Measurements from ENCODE around the gene CMTM5.
A peak's percentile ranks its signal among the peaks of the same experiment; 100 is the strongest.

Gene CMTM5

GRCh38 chr14:23376482-23377197 is at the start of gene CMTM5:
TSS of gene CMTM5 (plus strand) at chr14:23377046. CDS start at chr14:23377252, 206 bp downstream.
- DNase-seq = no peak

- peak; percentile 74 for DNase-seq
These were observed 48.7 kb upstream of the CMTM5 start for GRCh38 chr14:23327947-23328744.

- no peak for DNase-seq
These were observed 41.2 kb upstream of the CMTM5 start for GRCh38 chr14:23335623-23336022.

- DNase-seq = no peak
These were observed 37.2 kb upstream of the CMTM5 start for GRCh38 chr14:23339506-23340268.

GRCh38 chr14:23344481-23344880 is 32.4 kb upstream of the CMTM5 start:
- no peak for DNase-seq

- no peak for DNase-seq
These were observed 30.7 kb upstream of the CMTM5 start for GRCh38 chr14:23345987-23346692.

- no peak for DNase-seq
These were observed 30.0 kb upstream of the CMTM5 start for GRCh38 chr14:23346693-23347405.

GRCh38 chr14:23347406-23348296 is 29.2 kb upstream of the CMTM5 start:
- DNase-seq = no peak

- no peak for DNase-seq
These were observed 28.6 kb upstream of the CMTM5 start for GRCh38 chr14:23348297-23348655.

GRCh38 chr14:23349156-23349845 is 27.5 kb upstream of the CMTM5 start:
- no peak for DNase-seq

GRCh38 chr14:23351681-23352505 is 25.0 kb upstream of the CMTM5 start:
- DNase-seq = no peak

- DNase-seq = peak; percentile 64
These were observed 24.1 kb upstream of the CMTM5 start, which contains the start of gene SLC22A17 for GRCh38 chr14:23352506-23353432. TSS of gene SLC22A17 (minus strand) at chr14:23352887.

- no peak for DNase-seq
These were observed 23.4 kb upstream of the CMTM5 start for GRCh38 chr14:23353433-23353780.

GRCh38 chr14:23354990-23355389 is 21.9 kb upstream of the CMTM5 start:
- DNase-seq = no peak

- no peak for DNase-seq
These were observed 20.9 kb upstream of the CMTM5 start for GRCh38 chr14:23355871-23356435.

GRCh38 chr14:23356662-23357061 is 20.2 kb upstream of the CMTM5 start:
- DNase-seq = no peak

- no peak for DNase-seq
These were observed 19.6 kb upstream of the CMTM5 start for GRCh38 chr14:23357261-23357660.

GRCh38 chr14:23358042-23358441 is 18.8 kb upstream of the CMTM5 start:
- DNase-seq = no peak
